Activated CD4-positive, CD25-positive, alpha-beta regulatory T cell (primary cell): ENCODE results near the gene SLC12A8.

Experiments
- DNase-seq, 4 experiments: peaks; one replicate each; lab custom pipeline; 2025; lab: John Stamatoyannopoulos, UW

The SLC12A8 gene

DNA sequence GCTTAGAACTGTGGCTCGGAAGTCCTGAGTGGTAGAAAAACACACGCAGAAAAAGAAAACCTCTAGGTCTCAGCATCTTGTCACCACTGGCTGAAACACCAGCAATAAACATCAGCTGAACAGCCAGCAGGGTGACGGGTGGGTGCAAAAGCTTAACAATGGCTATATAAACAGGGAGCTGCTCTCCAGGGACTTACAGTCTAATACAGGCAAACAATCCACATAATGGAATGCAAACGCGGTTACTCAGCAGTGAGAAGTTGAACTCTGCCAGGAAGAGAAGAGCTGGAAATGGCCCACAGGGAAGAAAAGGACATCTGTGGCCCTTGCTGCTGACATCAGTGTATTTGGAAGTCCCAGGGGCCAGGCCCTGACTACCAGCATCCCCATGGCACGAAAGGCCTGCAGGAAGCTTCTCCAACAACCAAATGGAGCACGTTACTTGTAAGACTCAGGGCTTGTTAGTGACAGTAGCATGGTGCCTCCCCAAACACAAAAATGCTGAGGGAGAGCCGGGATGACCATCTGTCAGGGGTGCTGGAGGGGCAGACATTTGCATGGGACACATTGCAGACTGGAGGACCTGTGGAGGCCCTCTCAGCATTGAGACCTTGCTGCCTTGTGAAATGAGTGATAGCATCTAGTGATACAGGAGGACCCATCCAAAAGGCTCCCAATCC is 159.8 kb downstream of the SLC12A8 start:
- DNase-seq: no peak

DNA sequence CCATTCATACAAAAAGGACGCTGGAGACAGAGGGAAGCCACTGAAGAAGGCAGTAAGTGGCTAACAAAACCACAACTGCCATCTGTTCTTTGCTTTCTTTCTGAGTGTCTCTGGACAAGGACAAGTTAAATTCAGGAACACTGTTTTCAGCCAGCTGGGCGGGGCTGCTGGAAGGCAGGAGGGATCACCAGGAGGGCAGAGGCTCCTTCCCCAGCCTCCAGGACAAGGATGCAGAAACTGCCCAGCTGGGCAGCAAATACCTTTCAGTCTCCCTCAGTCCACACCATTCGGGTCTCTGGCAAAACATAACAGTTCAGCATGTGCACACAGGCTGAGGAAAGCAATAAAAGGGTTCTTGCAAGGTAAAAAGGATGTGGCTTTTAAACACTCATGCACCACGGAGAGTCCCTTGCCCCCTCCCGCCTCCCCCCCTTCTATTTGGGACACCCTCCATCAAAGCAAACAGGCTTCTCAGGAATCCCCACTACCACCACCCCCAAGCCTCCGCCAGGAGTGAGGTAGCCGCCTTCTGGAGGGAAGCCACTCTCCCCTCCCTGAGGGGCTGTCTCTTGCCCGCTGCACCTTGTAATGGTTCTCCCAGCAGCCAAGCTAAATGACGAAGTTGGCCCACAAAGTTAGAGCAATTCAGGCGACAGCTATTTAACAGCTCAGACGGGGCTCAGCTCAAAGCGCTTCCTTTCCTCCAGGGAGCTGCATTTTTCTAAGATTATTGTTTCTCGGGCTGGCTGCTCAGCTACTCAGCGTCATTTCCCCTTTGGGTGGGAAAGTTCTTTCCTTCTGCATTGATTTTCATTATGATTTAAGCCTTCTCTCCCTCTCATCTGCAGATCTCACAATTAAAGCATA is 160.6 kb downstream of the SLC12A8 start:
- DNase-seq: peak in 3 of 4 experiments; percentile 13 to 27 (median 21)

- DNase-seq: no peak
Observed at GRCh38 chr3:125051205-125051604, 161.3 kb downstream of the SLC12A8 start.

DNA sequence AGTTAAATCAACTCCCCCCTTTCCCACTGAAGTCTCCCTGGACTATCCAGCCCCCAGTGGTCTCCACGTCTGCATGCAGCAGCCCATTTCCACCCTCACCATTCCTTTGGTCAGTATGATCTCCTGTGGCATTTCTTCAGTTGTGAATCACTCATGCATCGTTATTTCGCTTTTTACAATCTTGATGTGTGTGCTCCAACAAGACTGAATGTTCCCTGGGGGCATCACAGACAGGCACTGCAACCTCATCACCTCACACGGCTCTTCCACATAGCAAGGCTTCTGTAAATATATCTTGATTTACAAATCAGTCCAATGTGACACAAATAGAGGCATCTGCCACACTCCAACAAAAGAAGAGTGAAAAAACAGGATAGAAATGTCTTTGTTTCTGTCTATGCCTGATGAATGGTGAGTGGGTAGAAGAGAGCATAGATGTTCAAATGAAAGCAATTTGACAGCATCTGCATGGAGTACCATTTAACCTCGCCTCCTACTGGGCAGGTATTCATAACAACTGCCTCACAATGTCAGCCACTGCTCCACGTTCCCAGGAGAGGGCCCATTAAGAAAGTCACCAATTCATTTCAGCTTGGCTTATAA is 162.0 kb downstream of the SLC12A8 start:
- DNase-seq: no peak

GRCh38 chr3:125048282-125048681 is 164.3 kb downstream of the SLC12A8 start:
- no peak for DNase-seq

DNA sequence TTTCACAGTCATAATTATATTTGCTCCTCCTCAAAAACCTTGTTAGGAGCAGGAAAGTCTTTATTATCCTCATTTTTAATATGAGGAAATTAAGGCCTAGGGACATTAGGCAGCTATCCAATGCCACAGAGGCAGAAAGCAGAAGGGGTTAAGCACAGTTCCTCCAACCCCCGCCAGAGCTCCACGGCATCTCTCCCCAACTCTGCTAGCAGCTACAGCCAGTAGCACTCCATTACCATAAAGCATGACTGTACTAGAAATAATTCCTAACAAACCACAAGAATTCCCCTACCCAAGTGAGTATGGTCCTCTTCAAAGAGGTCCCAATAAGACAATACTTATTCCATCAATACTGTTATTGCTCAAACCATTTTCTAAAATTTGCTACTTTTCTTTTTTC is 166.6 kb downstream of the SLC12A8 start:
- DNase-seq: no peak

DNA sequence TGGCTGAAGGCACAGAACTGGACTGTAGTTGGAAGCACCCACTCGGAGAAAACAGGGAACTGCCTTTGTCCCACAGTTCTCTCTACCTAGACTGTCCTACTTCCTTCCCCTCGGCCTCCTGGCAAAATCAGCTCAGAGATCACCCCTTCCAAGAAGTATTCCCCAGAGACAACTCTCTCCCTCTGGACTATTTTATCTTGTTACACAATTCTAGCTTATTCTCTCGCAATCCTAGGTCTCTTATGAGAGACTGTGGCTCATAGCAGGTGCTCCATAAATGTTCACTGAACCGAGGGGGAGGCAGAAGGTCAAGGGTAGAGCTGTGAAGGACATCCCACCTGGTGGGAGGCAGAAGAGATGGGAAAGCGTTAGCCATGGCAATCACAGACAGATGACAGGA is 167.4 kb downstream of the SLC12A8 start:
- DNase-seq: no peak

DNA sequence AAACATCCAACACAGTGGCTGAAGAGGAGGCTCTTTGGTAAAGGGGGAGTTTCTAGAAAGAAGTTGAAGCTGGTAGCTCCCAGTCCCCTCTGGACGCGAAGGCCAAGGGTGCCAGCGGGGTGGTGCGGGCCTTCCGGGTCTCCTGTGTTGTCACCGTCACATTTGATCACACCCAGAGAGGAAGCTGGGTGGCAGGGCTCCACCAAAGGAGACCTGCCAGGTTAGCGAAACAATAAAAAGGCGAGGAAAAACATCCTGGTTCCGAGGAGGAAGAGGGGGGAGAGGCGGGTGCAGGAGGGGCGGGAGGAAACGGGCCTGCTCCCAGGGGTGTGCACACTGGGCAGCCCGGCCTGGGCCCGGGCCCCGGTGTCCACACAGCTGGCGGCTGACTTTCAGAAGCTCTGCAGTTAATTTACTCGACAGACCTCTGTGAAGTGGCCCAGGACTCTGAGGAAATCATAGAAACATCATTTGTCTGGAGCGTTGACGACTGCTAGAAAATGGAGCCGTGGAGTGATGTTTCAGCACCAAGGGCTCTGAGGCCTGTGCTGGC is 168.9 kb downstream of the SLC12A8 start:
- DNase-seq: no peak

DNA sequence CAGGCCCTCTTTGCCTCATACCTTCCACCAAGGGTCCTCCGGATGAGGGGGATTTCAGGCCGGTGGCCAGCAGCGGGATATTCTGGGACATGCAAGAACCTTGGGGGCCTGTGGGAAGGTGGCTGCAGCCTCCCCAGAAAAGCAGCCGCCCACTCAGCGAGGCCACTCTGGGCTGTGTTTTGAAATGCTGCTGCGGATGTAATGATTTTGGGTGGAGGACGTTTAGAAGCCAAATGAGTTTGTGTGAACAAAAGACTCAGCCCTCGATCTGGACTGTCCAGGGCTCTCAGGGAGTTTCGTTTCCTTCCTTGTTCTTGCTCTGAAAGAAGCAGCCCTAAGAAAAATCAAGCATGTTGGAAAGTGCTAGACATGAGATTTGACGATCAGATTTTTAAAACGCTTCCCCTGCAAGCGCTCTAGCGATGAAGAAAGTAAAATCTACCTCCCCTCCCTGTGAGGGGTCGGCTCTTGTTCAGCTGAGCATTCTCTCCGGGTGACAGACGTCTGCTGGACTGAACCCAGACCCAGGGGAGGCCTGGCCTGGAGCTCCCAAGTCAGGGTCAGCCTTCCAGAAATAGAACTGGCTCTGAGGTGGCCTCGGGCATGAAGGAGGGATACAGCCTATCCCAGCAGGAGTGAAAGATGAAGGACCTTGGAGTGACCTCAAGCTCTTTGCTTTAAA is 169.7 kb downstream of the SLC12A8 start:
- no peak for DNase-seq

- no peak for DNase-seq
Observed at GRCh38 chr3:125039131-125040100, 173.1 kb downstream of the SLC12A8 start.

DNA sequence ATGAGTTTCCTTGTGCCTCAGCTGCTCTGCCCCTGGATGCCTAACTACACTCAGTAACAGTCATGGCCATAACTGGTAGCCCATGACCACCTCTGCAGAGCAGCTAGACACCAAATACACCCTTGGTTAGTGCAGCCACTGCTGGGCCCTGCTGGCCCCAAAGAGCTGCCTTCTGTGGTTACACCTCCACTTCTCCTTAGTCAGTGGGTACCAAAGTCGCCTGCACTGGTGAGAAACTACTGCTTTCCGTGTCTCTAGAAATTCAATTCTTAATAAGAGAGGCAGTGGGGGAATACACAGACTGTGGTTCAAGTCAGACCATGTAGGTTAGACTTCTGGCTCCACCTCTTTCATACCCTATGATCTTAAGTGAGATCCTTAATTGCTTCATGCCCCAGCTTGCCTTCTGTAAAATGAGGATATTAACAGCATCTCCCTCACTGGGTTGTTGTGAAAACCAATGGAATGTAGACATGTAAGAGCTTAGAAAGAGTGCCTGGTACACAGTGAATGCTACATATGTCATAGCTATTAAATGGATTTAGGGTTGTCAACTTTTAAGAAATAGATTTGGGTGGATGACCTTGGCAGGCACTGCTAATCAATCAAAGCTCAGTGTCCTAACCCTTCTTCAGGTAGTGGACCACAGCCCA is 174.9 kb downstream of the SLC12A8 start:
- DNase-seq: no peak

DNA sequence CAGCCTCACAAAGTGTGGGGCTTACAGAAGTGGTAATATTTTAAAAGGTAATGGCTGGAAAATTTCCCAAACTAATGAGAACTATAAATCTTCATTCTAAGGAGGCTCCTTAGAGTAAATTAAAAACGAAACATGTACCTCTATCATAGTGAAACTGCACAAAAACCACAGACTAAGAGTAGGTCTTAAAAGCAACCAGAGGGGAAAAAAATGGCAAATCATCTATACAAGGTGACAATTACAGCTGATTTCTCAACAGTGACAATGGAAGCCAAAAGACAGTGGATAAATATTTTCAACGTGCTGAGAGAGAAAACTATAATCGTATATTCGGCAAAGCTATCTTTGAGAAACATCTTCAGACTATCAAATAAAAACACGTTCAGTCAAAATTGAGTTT is 177.3 kb downstream of the SLC12A8 start:
- no peak for DNase-seq

- no peak for DNase-seq
Observed at GRCh38 chr3:125033616-125034015, 178.9 kb downstream of the SLC12A8 start.

- DNase-seq: no peak
Observed at GRCh38 chr3:125033135-125033534, 179.4 kb downstream of the SLC12A8 start.

DNA sequence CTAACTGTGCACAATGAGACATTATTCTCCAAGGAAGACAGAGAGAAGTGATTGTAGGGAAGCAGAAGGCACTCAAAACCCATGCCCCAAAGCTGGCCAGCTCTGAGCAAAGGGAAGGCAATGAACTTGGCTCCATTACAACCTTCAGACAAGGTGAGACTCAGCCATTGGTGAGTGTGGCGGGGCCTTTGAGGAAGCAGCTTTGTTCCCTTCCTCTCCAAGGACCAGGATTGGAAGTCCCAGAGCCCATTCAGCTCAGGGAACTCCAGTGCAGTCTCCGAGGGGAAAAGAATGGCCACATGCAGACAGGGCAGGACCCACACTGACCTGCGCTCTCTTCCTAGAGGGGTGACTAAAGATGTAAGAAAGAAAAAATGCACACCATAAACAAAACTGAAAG is 179.9 kb downstream of the SLC12A8 start:
- DNase-seq: no peak
